DOHH2 (cell line): ENCODE data around the gene RNF213.

ENCODE experiments used
- H3F3A ChIP-seq: fragments of 200-600 bp; sonication (generic), shearing (Covaris generic); 2 replicates; pipeline ENCODE4 v1.6.0; 2016; ENCODE audit warnings: antibody characterized with exemption, mild to moderate bottlenecking; ENCODE audit not compliant: control insufficient read depth, insufficient read depth
- H3K27ac ChIP-seq: fragments of 200-600 bp; sonication (generic); 2 replicates; pipeline ENCODE4 v1.5.1; 2014; ENCODE audit warnings: low read depth, mild to moderate bottlenecking, low read length, moderate library complexity
- H3K27me3 ChIP-seq: fragments of 200-600 bp; sonication (generic); 2 replicates; pipeline ENCODE4 v1.6.1; 2014; ENCODE audit warnings: mild to moderate bottlenecking, low read length, mixed read lengths; ENCODE audit not compliant: control insufficient read depth
- H3K36me3 ChIP-seq: fragments of 200-600 bp; sonication (generic); 2 replicates; pipeline ENCODE4 v1.6.1; 2014; ENCODE audit warnings: mild to moderate bottlenecking, low read length, moderate library complexity, mixed read lengths; ENCODE audit not compliant: control insufficient read depth
- H3K4me1 ChIP-seq: fragments of 200-600 bp; sonication (generic); 2 replicates; pipeline ENCODE4 v1.6.1; 2014; ENCODE audit warnings: mild to moderate bottlenecking, low read length, mixed read lengths; ENCODE audit not compliant: control insufficient read depth
- H3K4me2 ChIP-seq: fragments of 200-600 bp; sonication (generic); 2 replicates; pipeline ENCODE4 v1.6.0; 2014; ENCODE audit warnings: mild to moderate bottlenecking, low read length, moderate library complexity
- H3K4me3 ChIP-seq: fragments of 200-600 bp; sonication (generic); 2 replicates; pipeline ENCODE4 v1.5.1; 2014; ENCODE audit warnings: mild to moderate bottlenecking, low read length, mixed read lengths
- H3K79me2 ChIP-seq: fragments of 200-600 bp; sonication (generic); 2 replicates; pipeline ENCODE4 v1.6.1; 2014; ENCODE audit warnings: mild to moderate bottlenecking, low read length, mixed read lengths; ENCODE audit not compliant: control insufficient read depth
- H3K9me2 ChIP-seq: fragments of 200-600 bp; sonication (generic); replicated peaks from 2 replicates; pipeline ENCODE4 v1.6.1; 2014; ENCODE audit warnings: mild to moderate bottlenecking, low read length, mixed read lengths; ENCODE audit not compliant: control insufficient read depth
- H3K9me3 ChIP-seq: fragments of 200-600 bp; sonication (generic); 2 replicates; pipeline ENCODE4 v1.6.1; 2014; ENCODE audit warnings: antibody characterized with exemption, low read length, mixed read lengths; ENCODE audit not compliant: control insufficient read depth, insufficient read depth
- H4K20me1 ChIP-seq: fragments of 200-600 bp; sonication (generic); 2 replicates; pipeline ENCODE4 v1.6.0; 2014; ENCODE audit warnings: low read depth, mild to moderate bottlenecking, antibody characterized with exemption, low read length, moderate library complexity; ENCODE audit not compliant: control insufficient read depth, insufficient read depth
- CTCF ChIP-seq: fragments of 200-600 bp; sonication (generic); IDR thresholded peaks from one replicate; pipeline ENCODE4 v1.5.1; 2014; ENCODE audit warnings: antibody characterized with exemption, mild to moderate bottlenecking, low read depth, low read length; ENCODE audit not compliant: poor library complexity, severe bottlenecking
- EZH2phosphoT487 ChIP-seq: fragments of 200-600 bp; sonication (generic); IDR thresholded peaks from 2 replicates; pipeline ENCODE4 v1.6.1; 2017; ENCODE audit warnings: borderline replicate concordance, mild to moderate bottlenecking, antibody characterized with exemption, low read length, moderate library complexity, mixed read lengths

RNF213 gene

GRCh38 chr17:80346498-80347275, 86.0 kb downstream of the RNF213 start:
- Histone ChIP-seq H3K4me1 (no peaks in the 10 kb centered on the region), H3K27me3 (no peaks in the 10 kb centered on the region), H3K4me2 (no peak overlapping the region), H3F3A (no peaks in the 10 kb centered on the region), H3K4me3 (no peak overlapping the region), H3K36me3 (no peaks in the 10 kb centered on the region), H4K20me1 (no peaks in the 10 kb centered on the region), H3K79me2 (no peaks in the 10 kb centered on the region), H3K27ac (no peak overlapping the region), H3K9me3 (no peaks in the 10 kb centered on the region), H3K9me2 (no peaks in the 10 kb centered on the region)
- TF ChIP-seq CTCF, result no peak
- TF ChIP-seq EZH2phosphoT487, result no peak

- Histone ChIP-seq H3K4me3 (no peak overlapping the region), H4K20me1 (no peaks in the 10 kb centered on the region), H3K4me2 (no peak overlapping the region), H3K27me3 (no peaks in the 10 kb centered on the region), H3K27ac (no peak overlapping the region), H3F3A (no peaks in the 10 kb centered on the region), H3K79me2 (no peaks in the 10 kb centered on the region), H3K9me3 (no peaks in the 10 kb centered on the region), H3K36me3 (no peaks in the 10 kb centered on the region), H3K4me1 (no peaks in the 10 kb centered on the region), H3K9me2 (no peaks in the 10 kb centered on the region)
- TF ChIP-seq CTCF (no peak), EZH2phosphoT487 (no peak)
These were observed 86.9 kb downstream of the RNF213 start for GRCh38 chr17:80347536-80347935.

GRCh38 chr17:80347948-80348351, 87.3 kb downstream of the RNF213 start:
- H3K4me3 ChIP-seq, result no peak overlapping the region
- TF ChIP-seq EZH2phosphoT487 (no peak), CTCF (no peak)
- H3K4me1 ChIP-seq, result no peaks in the 10 kb centered on the region
- H3K79me2 ChIP-seq, result no peaks in the 10 kb centered on the region
- no peaks in the 10 kb centered on the region for H3K9me2 ChIP-seq
- no peak overlapping the region for H3K27ac ChIP-seq
- no peaks in the 10 kb centered on the region for H3K36me3 ChIP-seq
- no peaks in the 10 kb centered on the region for H3F3A ChIP-seq
- no peak overlapping the region for H3K4me2 ChIP-seq
- no peaks in the 10 kb centered on the region for H3K9me3 ChIP-seq
- H3K27me3 ChIP-seq, result no peaks in the 10 kb centered on the region
- no peaks in the 10 kb centered on the region for H4K20me1 ChIP-seq
